ENCODE results near the gene KIF26A.

DNA sequence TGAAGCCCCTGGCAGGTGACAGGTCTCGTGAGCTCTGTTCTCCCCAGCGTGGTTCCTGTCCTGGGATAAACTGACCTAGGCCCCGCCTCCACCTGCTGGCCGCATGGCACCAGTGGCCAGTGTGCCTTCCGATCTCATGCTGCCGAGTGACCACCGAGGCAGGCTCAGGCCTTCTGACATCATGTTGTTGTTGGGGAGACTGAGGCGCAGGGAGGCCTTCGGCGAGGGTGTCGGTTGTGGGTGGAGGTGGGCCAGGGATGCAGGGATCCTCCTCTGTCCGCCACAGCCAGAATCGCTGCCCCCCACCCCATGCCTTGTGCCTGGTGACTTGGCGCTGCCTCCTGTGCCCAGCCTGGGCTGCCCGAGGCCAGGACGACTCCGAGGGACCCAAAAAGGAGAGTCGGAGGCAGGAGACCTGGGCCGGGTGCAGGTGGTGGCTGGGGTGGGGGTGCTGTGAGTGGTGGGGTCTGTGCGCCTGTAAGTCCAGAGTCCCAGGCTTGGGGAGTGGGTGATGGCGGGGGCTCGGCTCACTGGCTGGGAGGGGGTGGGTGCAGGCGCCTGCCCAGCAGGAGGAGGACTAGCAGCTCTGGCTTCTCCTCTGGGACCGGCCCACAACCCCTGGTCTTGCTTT is 28.5 kb upstream of the KIF26A start:
- TF ChIP-seq JUND (CRISPR knock-in tag; IDR thresholded peaks at IDR 0.05) (no peak), TCF7L2 (IDR thresholded peaks at IDR 0.05; ENCODE audit: low read depth, low read length) (no peak), ZMAT3 (CRISPR knock-in tag; conservative IDR thresholded peaks at IDR 0.05) (no peak), JARID2 (CRISPR knock-in tag; IDR thresholded peaks at IDR 0.05; ENCODE audit: insufficient replicate concordance) (no peak), ZNF768 (CRISPR knock-in tag; IDR thresholded peaks at IDR 0.05) (no peak), MAZ (IDR thresholded peaks at IDR 0.05; ENCODE audit: borderline replicate concordance, low read depth, low read length) (no peak), MAZ (CRISPR knock-in tag; IDR thresholded peaks at IDR 0.05; ENCODE audit: low read depth) (no peak), TBP (CRISPR knock-in tag; IDR thresholded peaks at IDR 0.05) (no peak), NFIC (IDR thresholded peaks at IDR 0.05; ENCODE audit: low read length) (no peak)
- TF ChIP-seq, protein P1, sequence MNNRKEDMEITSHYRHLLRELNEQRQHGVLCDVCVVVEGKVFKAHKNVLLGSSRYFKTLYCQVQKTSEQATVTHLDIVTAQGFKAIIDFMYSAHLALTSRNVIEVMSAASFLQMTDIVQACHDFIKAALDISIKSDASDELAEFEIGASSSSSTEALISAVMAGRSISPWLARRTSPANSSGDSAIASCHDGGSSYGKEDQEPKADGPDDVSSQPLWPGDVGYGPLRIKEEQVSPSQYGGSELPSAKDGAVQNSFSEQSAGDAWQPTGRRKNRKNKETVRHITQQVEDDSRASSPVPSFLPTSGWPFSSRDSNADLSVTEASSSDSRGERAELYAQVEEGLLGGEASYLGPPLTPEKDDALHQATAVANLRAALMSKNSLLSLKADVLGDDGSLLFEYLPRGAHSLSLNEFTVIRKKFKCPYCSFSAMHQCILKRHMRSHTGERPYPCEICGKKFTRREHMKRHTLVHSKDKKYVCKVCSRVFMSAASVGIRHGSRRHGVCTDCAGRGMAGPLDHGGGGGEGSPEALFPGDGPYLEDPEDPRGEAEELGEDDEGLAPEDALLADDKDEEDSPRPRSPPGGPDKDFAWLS (CRISPR knock-in tag; IDR thresholded peaks at IDR 0.05; ENCODE audit: borderline replicate concordance): no peak

Measured in HepG2 (cell line).